NCI-H1105 treated with DMSO at 0.1 percent for 48 hours (cell line): ENCODE results near the gene RBL2.
A peak's percentile ranks its signal among the peaks of the same experiment; 100 is the strongest.

ENCODE experiments used
- DNase-seq: peaks from one replicate; lab custom pipeline; 2025; lab: John Stamatoyannopoulos, UW

The RBL2 gene

DNA sequence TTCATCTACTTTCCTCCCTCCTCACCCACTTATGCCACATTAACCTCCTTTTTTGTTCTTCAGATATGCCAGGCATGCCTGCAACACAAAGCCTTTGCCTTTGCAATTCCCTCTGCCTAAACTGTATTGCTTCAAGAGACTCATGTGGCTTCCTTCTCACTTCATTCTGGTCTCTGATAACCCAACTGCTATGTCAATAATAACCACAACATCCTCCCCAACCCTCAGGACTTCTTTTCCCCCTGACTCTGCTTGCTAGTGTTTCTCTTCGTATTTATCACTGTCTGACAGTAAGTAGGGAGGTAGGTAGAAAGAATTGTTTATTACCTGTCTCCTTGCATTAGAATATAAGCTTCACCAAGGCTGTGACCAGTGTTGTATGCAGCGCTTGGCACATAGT lies 22.4 kb downstream of the RBL2 start:
- no peak for DNase-seq

GRCh38 chr16:53457670-53458069 lies 23.4 kb downstream of the RBL2 start:
- no peak for DNase-seq

DNA sequence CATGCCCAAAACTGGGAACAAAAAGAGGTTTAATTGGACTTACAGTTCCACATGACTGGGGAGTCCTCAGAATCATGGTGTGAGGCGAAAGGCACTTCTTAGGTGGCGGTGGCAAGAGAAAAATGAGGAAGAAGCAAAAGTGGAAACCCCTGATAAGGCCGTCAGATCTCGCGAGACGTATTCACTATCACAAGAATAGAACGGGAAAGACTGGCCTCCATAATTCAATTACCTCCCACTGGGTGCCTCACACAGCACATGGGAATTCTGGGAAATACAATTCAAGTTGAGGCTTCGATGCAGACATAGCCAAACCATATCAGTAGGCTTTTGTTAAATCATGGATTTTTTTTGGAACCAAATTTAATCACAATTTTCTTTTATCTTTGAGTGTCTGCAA lies 24.4 kb downstream of the RBL2 start:
- DNase-seq: no peak

DNA sequence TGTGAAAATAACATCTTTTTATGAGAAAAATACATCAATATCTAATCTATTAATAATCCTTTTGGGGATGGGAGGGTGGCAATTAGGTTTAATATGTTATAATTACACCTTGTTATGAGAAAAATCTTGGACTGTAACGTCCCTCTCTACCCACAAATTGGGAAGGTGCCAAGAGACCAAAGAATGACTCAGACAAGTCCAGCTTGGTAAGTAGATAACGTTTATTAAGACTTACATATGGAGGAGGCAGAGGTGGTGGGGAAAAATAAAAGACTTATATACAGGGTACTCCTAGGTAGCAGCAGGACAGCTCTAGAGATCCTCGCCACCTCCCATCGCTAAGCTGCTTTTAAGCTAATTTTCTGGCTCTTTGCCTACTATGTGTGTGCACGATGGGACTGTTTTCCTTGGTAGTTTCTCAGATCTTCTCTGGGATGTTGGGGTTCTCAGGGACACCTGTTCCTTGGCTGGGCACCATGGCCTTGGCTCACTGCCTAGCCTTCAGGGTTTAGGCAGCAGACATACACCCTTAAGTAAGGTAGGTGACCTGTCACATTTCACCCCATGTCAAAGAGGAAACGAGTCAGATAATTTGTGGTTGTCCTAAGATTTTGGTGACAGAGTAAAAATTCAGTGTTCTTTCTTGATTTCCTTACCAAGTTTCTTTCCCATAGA lies 31.5 kb downstream of the RBL2 start:
- DNase-seq: peak; percentile 82

DNA sequence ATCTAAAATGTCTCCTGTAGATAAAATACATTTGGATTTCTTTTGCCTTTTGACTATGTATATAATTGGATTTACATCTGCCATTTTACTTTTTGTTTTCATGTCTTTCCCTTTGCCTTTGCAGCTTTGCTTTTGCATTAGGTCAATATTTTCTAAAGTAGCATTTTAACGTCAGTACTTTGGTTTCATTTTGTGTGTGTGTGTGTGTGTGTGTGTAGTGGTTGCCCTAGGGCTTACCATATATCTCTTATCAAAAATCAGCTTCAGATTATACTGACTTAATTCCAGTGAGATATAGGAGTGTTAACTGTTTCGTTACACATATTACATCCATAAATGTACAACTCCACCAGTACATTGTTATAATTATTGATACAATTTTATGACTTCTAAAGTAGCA lies 42.6 kb downstream of the RBL2 start:
- DNase-seq: no peak

DNA sequence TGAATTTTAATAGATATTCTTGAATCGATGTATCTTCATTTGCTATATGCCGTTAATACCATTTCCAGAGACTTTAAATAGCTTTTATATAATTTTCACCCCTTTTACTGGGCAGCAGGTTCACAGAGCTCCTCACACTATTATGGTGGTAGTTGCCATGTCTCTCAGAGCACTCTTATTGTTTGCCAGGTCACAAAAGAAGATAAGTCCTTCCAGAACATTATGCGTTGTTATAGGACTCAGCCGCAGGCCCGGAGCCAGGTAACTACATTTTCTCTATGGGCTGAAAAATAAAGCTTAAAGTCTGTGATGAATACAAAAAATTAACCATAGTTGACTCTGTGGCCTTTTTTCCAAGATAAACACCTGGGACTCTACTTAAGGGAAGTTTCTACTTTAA lies 44.7 kb downstream of the RBL2 start:
- no peak for DNase-seq

- DNase-seq: no peak
Observed at GRCh38 chr16:53480394-53480793, 46.1 kb downstream of the RBL2 start.

DNA sequence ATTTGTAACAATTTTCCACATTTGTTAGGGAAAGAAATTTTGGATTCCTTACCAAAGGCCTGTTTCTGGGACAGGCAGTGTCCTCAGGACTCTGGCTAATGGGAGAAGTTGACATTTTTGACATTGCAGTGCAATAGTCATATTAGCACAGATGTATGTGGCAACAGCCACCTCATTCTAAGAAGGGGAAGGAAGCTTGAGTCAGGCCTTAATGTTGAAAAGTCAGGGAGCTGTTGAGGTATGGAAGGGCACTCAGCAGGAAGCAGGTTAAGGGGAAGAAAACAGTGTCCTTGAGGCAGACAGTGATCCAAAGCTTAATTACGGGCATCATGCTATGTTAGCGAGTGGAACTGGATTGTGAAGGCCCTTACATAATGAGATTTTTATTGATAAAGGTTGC lies 47.9 kb downstream of the RBL2 start:
- no peak for DNase-seq

- DNase-seq: no peak
Observed at GRCh38 chr16:53484542-53484941, 50.3 kb downstream of the RBL2 start.

GRCh38 chr16:53486230-53486629 lies 52.0 kb downstream of the RBL2 start:
- no peak for DNase-seq

- no peak for DNase-seq
Observed at GRCh38 chr16:53489755-53490154, 55.5 kb downstream of the RBL2 start.

DNA sequence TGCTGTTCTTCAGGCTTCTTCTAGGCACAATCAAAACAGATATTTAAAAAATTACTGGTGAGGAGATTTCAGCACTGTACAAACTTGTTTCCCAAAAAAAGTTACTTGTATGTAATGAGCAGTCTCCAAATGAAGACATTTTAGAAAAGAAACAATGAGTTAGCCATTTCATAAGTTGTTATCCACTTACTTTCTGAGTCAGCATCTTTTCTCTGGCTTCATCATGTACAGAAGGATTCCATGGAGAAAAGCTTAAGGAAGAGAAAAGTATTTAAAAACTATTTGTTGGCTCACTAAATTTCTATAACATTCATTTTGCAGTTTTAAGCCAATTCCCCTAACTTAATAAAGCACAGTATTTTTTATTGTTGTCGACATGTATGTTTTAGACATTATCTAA lies 58.2 kb downstream of the RBL2 start:
- no peak for DNase-seq

DNA sequence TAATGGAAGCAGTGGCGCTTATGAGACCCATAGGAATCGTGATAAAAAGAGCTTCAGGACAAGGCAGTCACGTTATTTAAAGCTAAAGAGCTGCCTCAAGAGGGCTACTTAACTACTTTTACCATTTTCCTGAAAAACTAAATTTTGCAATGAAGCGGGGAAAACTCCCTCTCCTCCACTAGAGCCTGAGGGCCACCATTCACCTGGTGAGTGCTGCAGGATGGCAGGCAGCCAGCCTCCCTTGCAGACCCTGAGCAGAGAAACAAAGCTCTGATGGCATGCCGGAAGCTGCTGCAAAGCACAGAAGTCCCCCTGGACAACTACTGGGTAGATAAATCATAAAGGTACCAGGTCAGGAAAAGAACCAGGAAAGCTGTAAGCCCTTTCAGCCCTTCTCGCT lies 60.4 kb downstream of the RBL2 start:
- DNase-seq: no peak

GRCh38 chr16:53495325-53495724 lies 61.1 kb downstream of the RBL2 start:
- no peak for DNase-seq

DNA sequence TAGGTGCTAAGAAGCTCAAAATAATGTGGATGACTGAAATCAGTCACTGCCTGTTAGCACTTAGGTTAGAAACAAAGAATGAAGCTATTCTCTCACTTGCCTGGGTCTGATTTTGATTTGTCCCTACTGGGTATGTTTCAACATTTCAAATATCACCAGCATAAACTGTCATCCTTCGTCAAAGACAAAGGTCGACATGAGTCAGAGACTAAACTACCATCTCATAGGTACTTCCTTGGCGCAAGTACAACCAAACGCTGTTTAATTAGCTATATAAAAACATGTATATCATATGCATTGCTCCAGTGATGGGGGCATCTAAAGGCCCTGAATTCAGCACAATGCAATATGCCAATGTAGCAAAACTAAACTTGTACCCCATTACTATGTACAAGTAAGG lies 64.7 kb downstream of the RBL2 start:
- DNase-seq: no peak

- DNase-seq: no peak
Observed at GRCh38 chr16:53501216-53501859, 67.1 kb downstream of the RBL2 start.

- DNase-seq: no peak
Observed at GRCh38 chr16:53502331-53503269, 68.3 kb downstream of the RBL2 start, which contains the start of gene AKTIP. Gene AKTIP (minus strand): TSS chr16:53503209. CDS start chr16:53500259, 2,950 bp downstream.

DNA sequence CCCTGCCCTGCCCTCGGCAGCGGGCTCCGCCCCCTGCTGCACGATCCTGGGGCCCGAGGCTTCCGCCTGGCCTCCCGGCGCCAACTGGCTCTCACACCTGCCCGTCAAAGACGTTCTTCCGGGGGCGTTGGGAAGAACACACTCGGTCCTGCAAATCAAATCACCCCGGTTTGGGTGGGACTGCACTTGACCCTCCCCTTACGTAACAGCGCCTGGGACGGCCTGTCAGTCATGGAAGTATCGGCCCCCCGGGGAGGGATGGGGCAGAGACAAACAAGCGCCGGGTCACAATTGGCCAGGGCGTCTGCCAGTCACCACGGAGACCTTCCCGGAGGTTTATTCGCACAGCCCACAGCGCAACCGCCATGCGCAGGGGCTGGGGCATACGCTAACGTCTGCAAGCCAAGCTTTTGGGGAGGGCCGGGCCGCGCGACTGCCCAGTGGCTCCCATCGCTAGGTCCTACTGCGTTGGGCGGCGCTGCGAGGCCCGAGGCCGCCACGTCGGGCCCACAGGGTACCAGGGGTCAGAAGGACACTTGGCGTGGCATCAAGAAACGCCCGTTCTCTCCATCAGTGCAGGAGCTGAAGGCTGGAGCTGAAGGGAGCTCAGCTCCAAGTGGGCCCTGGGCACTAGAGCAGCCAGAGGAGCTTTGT lies 69.1 kb downstream of the RBL2 start:
- DNase-seq: peak; percentile 100

GRCh38 chr16:53503991-53504663 lies 69.9 kb downstream of the RBL2 start:
- peak; percentile 61 for DNase-seq

DNA sequence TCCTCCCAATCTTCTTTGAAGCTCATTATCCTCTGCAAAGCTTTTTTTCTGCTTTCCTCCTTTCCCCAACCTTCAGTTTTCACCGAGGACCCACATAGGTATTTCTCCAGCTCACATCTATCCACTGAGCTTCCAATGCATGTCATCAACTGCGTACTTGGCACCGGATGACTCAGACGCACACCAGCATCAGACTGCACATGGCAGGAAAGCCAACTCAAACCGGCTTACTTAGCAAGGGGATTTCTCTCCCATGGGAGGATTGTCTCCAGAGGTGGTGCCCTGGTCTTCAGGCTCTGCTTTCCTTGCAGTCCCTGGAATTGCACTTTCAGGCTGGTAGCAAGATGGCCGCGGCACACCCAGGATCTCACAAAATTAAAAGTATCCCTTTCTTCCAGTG lies 70.4 kb downstream of the RBL2 start:
- DNase-seq: no peak

GRCh38 chr16:53506254-53506653 lies 72.0 kb downstream of the RBL2 start:
- DNase-seq: no peak
